IPS DF 6.9 (cell line): ENCODE measurements around the gene STK10.
"Not testable (repeated sequence)": the region's sequence is repeated elsewhere in the genome, so short reads cannot be mapped to it uniquely, and the experiment has no call there.

Experiments
- DNase-seq: peaks from one replicate; pipeline ENCODE4 v3.0.0-alpha.2; 2013; ENCODE audit warnings: low read depth, low spot score
- H3K27ac ChIP-seq: one replicate; pipeline ENCODE4 v1.5.1; 2013; ENCODE audit warnings: low read length, control low read depth
- H3K27me3 ChIP-seq: 2 replicates; pipeline ENCODE4 v1.6.1; 2013; ENCODE audit warnings: mild to moderate bottlenecking, low read length; ENCODE audit not compliant: control insufficient read depth, insufficient read depth
- H3K36me3 ChIP-seq: 2 replicates; pipeline ENCODE4 v1.6.1; 2013; ENCODE audit warnings: low read length; ENCODE audit not compliant: control insufficient read depth, insufficient read depth
- H3K4me1 ChIP-seq: 2 replicates; pipeline ENCODE4 v1.6.1; 2013; ENCODE audit warnings: low read length; ENCODE audit not compliant: control insufficient read depth, insufficient read depth
- H3K4me3 ChIP-seq: 2 replicates; pipeline ENCODE4 v1.5.1; 2013; ENCODE audit warnings: mild to moderate bottlenecking, low read length
- H3K9me3 ChIP-seq: 2 replicates; pipeline ENCODE4 v1.6.1; 2013; ENCODE audit warnings: low read length, inconsistent platforms; ENCODE audit not compliant: control insufficient read depth, insufficient read depth
- WGBS: extraction: QIAGEN DNeasy Blood & Tissue Kit; methylation state at CpG from one replicate; pipeline ENCODE4 v1.1.7; 2013; ENCODE audit warnings: mixed read lengths, missing lambda C conversion rate; ENCODE audit not compliant: insufficient read length, insufficient coverage; 5-methylcytosine and 5-hydroxymethylcytosine counted together

STK10 gene

DNA sequence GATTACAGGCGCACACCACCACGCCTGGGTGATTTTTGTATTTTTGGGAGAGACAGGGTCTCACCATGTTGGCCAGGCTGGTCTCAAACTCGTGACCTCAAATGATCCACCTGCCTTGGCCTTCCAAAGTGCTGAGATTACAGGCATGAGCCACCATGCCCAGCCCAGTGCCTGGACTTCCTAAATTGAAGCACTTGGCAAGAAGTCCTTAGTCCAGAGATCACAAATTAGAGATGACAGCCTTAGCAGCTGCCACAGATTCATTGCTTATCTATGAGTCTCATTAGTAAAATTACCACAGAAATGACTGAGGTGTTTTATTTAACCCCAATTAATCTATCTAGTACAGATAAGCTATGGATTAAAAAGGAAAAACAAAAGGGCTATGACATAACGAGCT, 25.1 kb upstream of the STK10 start:
- no peaks in the 10 kb centered on the region for H3K4me1 ChIP-seq
- H3K27me3 ChIP-seq, result no peaks in the 10 kb centered on the region; the same call in 1 of the 2 replicates
- H3K4me3 ChIP-seq, result no peak overlapping the region
- no CpG with 5 or more reads among the region's 4 CpGs for WGBS
- peaks cover 10% of the 10 kb centered on the region; the same call in 1 of the 2 replicates for H3K36me3 ChIP-seq
- H3K27ac ChIP-seq, result no peak overlapping the region
- DNase-seq, result no peak
- no peaks in the 10 kb centered on the region for H3K9me3 ChIP-seq

DNA sequence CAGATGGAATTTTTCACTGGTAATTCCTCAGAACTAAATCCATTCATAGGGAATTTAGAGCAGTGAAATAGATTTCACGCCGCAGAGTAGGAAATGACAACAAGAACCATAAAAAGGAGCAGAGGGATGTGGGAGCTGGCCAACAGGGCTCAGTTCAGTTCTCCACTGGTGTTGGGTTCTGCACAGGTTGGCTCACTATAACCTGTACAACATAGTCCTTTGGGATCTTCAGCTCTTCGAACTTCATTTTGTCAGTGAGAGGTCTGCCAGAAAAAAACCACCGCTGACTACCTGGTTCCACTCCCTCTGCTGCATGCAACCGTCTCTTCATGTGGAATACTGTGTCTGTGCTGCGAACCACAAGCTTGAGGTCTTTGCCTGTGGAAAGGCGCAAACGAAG, 23.7 kb upstream of the STK10 start:
- no peak for DNase-seq
- Histone ChIP-seq H3K4me3 (no peak overlapping the region), H3K27me3 (no peaks in the 10 kb centered on the region; the same call in 1 of the 2 replicates), H3K27ac (no peak overlapping the region), H3K9me3 (no peaks in the 10 kb centered on the region), H3K36me3 (peaks cover 10% of the 10 kb centered on the region; the same call in 1 of the 2 replicates), H3K4me1 (no peaks in the 10 kb centered on the region)
- no CpG with 5 or more reads among the region's 8 CpGs for WGBS

DNA sequence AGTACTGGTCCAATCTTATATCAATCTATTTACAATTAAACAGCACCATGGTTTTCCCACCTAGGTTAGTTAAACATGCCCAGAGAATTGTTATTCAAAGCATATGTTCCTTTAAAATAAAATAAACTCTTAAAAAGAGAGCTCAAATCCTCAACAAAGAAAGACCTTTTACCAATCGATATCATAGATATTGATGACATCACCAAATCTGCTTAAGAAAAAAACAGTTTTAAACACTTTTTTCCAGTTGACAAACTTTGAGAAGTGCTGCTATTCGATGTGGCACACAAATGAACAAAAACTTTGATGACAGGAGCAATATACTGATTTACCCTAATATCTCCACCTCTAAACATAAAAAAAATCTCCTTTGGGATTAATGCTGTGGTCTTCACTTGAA, 21.7 kb upstream of the STK10 start:
- Histone ChIP-seq H3K27me3 (no peaks in the 10 kb centered on the region; the same call in 1 of the 2 replicates), H3K9me3 (no peaks in the 10 kb centered on the region), H3K4me1 (no peaks in the 10 kb centered on the region), H3K4me3 (no peak overlapping the region), H3K27ac (no peak overlapping the region), H3K36me3 (peaks cover 10% of the 10 kb centered on the region; the same call in 1 of the 2 replicates)
- no CpG with 5 or more reads among the region's 2 CpGs for WGBS
- DNase-seq, result no peak

DNA sequence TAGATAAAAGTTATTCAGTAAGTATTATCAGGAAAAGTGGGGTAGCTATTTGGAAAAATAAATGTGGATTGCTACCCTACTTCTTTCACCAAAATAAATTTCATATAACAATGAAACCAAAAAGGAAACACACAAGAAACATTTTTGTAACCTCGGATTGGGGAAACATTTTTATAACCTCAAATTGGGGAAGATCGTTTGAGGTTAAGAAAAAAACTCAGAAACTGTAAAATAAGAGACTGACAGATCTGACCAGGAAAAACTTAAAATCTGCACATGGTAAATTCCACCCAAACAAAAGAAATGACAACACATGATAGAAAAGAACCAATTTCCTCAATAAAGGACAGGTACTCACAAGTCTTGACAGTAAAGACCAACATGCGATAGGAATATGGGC, 19.5 kb upstream of the STK10 start:
- Histone ChIP-seq H3K27me3 (no peaks in the 10 kb centered on the region; the same call in 1 of the 2 replicates), H3K4me1 (no peaks in the 10 kb centered on the region), H3K36me3 (peaks cover 10% of the 10 kb centered on the region; the same call in 1 of the 2 replicates), H3K4me3 (no peak overlapping the region), H3K27ac (no peak overlapping the region), H3K9me3 (no peaks in the 10 kb centered on the region)
- WGBS, result no CpG with 5 or more reads among the region's 3 CpGs
- no peak for DNase-seq

DNA sequence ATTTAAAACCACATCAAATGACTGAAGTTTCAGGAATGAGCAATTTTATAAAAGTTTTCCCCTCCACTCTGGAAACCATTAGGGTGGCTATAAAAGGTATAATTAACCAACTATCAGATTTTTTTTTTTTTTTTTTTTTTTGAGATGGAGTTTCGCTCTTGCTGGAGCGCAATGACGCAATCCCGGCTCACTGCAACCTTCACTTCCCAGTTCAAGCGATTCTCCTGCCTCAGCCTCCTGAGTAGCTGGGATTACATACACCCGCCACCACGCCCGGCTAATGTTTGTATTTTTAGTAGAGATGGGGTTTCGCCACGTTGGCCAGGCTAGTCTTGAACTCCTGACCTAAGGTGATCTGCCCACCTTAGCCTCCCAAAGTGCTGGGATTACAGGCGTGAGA, 18.0 kb upstream of the STK10 start:
- not testable (repeated sequence) for H3K27me3 ChIP-seq, DNase-seq, H3K36me3 ChIP-seq, H3K9me3 ChIP-seq, H3K4me1 ChIP-seq, H3K4me3 ChIP-seq, H3K27ac ChIP-seq
- no CpG with 5 or more reads among the region's 11 CpGs for WGBS

DNA sequence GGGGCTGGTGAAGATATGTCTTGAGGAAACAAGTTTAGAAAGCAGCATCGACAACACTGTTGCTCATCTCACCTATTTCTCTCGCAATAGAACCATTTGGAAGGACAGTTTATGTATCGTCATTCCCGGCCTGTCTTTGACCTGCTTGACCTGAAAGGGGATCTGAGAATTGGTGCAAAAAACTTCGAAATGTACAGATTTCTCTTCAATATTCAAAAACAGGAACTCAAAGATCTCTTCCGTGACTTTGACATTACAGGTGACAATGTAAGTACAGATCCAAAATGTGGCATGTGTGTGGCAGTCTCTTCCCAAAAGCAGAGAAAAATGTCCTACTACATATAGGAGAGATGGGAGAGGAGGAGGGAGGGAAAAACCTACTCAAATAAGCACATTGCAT, 12.5 kb upstream of the STK10 start:
- no peak overlapping the region for H3K27ac ChIP-seq
- H3K4me3 ChIP-seq, result no peak overlapping the region
- H3K4me1 ChIP-seq, result no peaks in the 10 kb centered on the region
- no peak for DNase-seq
- no peaks in the 10 kb centered on the region for H3K36me3 ChIP-seq
- no peaks in the 10 kb centered on the region for H3K27me3 ChIP-seq
- WGBS, result no CpG with 5 or more reads among the region's 6 CpGs
- H3K9me3 ChIP-seq, result no peaks in the 10 kb centered on the region

DNA sequence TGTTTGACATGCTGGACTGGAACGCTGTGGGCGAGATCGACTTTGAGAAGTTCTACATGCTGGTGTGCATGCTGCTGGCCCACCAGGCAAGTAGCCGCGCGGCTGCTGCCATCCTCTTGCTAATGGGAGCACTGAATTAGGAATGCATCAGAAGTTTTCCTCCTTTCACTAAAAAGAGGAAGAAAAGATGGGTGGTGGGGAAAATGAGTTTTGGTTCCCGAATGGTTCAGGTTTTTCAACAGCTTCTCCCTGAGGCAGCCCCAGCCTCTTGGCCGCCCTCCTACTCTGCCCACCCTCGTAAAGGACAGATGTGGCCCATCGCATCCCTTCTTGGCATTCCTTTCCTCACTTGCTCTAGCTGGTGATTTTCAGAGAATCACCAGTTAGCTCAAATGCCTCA, 11.4 kb upstream of the STK10 start:
- H3K4me3 ChIP-seq, result no peak overlapping the region
- H3K36me3 ChIP-seq, result no peaks in the 10 kb centered on the region
- H3K9me3 ChIP-seq, result no peaks in the 10 kb centered on the region
- H3K4me1 ChIP-seq, result no peaks in the 10 kb centered on the region
- H3K27ac ChIP-seq, result no peak overlapping the region
- WGBS, result no CpG with 5 or more reads among the region's 10 CpGs
- no peaks in the 10 kb centered on the region for H3K27me3 ChIP-seq
- DNase-seq, result no peak

DNA sequence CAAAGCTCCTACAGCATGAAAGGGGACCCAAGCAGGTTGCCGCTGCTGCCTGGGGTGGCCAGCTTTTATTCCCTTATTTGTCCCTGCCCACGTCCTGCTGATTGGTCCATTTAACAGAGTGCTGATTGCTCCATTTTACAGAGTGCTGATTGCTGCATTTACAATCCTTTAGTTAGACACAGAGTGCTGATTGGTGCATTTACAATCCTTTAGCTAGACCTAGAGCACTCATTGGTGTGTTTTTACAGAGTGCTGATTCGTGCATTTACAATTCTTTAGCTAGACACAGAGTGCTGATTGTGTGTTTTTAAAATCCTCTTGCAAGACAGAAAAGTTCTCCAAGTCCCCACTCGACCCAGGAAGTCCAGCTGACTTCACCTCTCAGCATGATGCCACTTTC, 9.8 kb upstream of the STK10 start:
- no CpG with 5 or more reads among the region's 4 CpGs for WGBS
- not testable (repeated sequence) for H3K4me1 ChIP-seq, H3K4me3 ChIP-seq, H3K27ac ChIP-seq, H3K9me3 ChIP-seq, DNase-seq, H3K27me3 ChIP-seq, H3K36me3 ChIP-seq

DNA sequence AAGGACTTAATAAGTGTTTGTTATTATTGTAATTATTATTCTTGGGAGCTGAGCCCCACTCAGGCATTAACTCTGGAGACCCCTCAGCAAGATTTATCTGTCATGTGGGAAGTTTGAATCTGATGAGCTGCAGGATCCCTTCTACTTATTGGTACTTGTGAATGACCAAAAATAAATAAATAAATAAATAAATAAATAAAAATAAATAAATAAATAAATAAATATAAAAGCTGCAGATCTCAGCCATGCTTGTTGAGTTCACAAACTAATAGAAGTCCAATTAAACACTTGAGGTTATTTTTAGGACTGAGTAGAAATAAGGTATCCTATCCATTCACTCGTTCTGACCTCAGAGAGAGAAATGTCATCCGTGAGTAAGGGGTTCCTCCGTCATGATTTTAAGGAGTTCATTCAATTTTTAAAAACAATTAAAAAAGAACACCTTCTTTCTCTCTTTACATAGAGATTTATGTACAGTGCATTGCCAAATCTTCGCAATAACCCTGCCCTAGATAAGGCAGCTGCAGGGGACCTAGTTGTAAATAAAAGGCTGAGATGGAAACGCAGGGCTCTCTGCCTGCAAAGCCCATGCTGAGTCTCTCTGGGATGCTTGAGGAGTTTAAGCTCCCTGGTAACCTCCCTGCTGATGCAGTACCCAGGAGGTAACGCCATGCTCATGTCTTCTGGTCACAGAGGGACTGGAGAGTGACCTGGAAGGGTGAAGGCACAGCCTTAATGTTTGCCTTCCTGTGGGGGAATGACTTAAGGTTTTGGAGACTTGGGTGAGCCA, 7.2 kb upstream of the STK10 start:
- no CpG with 5 or more reads among the region's 6 CpGs for WGBS
- no peak overlapping the region for H3K4me3 ChIP-seq
- no peaks in the 10 kb centered on the region for H3K9me3 ChIP-seq
- DNase-seq, result no peak
- H3K36me3 ChIP-seq, result no peaks in the 10 kb centered on the region
- no peak overlapping the region for H3K27ac ChIP-seq
- no peaks in the 10 kb centered on the region for H3K4me1 ChIP-seq
- no peaks in the 10 kb centered on the region for H3K27me3 ChIP-seq

DNA sequence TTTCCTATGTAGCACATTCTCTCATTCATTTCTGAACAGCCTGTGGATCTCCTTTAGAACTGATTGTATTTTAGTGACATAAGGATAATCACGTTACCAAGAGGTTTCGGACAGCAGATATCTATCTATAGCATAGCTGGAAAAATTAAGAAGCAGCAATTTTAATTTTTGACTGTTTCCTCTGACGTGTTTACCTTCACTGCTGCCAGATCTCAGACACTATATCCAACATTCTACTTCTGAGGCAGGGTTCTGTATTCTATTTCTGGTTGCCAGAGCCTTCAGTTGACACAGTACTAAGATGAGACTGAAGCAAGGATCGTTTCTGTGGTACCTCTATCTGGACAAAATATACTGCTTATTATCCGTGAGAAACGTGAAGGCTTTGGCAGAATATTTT, 5.8 kb upstream of the STK10 start, which contains the start of gene EFCAB9:
EFCAB9 (plus strand) TSS at position 301 of the 400 bp plus-strand sequence; CDS start at position 302, 1 bp downstream.
- no peak for DNase-seq
- no peaks in the 10 kb centered on the region for H3K9me3 ChIP-seq
- H3K36me3 ChIP-seq, result no peaks in the 10 kb centered on the region
- H3K27me3 ChIP-seq, result no peaks in the 10 kb centered on the region
- no peak within 1 kb of the TSS for H3K27ac ChIP-seq
- H3K4me3 ChIP-seq, result no peak within 1 kb of the TSS
- H3K4me1 ChIP-seq, result no peaks in the 10 kb centered on the region
- WGBS, result no CpG with 5 or more reads among the region's 6 CpGs
